A549 (cell line): Measurements from ENCODE around the gene FRMD8.

Experiments
- CTCF ChIP-seq: fragments of >200 bp; sonication (Bioruptor Twin); formaldehyde crosslinking; IDR thresholded peaks from 3 replicates; pipeline ENCODE4 v1.5.1; 2016
- EHMT2 ChIP-seq: fragments of 200-600 bp; sonication (generic); IDR thresholded peaks from 2 replicates; pipeline ENCODE4 v1.6.1; 2016; ENCODE audit warnings: antibody characterized with exemption, low read depth, mild to moderate bottlenecking, moderate library complexity
- FOXS1 ChIP-seq: fragments of 250-450 bp; sonication (Bioruptor Pico); IDR thresholded peaks from 2 replicates; pipeline ENCODE4 v1.5.0; 2020; ENCODE audit warnings: mild to moderate bottlenecking, moderate library complexity
- KDM1A ChIP-seq: fragments of 200-600 bp; sonication (generic); IDR thresholded peaks from 2 replicates; pipeline ENCODE4 v1.6.1; 2016; ENCODE audit warnings: low read depth, mild to moderate bottlenecking
- NFE2L2 ChIP-seq: fragments of 150-350 bp; conservative IDR thresholded peaks from 2 replicates; pipeline ENCODE4 v1.6.1; 2014; ENCODE audit warnings: low read length
- NR3C1 ChIP-seq: fragments of >200 bp; sonication (Bioruptor Twin); formaldehyde crosslinking; IDR thresholded peaks from 3 replicates; pipeline ENCODE4 v1.6.1; 2017
- POLR2A ChIP-seq: IDR thresholded peaks from 2 replicates; pipeline ENCODE4 v1.6.1; 2012; ENCODE audit warnings: mild to moderate bottlenecking, low read length
- RFX5 ChIP-seq: fragments of 450-650 bp; IDR thresholded peaks from 2 replicates; pipeline ENCODE4 v1.7.1; 2014; ENCODE audit warnings: antibody characterized with exemption, mild to moderate bottlenecking, moderate library complexity
- SMC3 ChIP-seq: fragments of >200 bp; sonication (Bioruptor Twin); formaldehyde crosslinking; IDR thresholded peaks from 3 replicates; pipeline ENCODE4 v1.6.1; 2018; ENCODE audit warnings: inconsistent platforms
- USF2 ChIP-seq: fragments of 450-650 bp; IDR thresholded peaks from 2 replicates; pipeline ENCODE4 v1.6.1; 2014; ENCODE audit warnings: antibody characterized with exemption
- TF ChIP-seq, protein P1 (sequence below): fragments of 200-600 bp; sonication (generic); IDR thresholded peaks from 2 replicates; pipeline ENCODE4 v1.6.1; 2016; ENCODE audit warnings: antibody characterized with exemption, mild to moderate bottlenecking, moderate library complexity

GRCh38 chr11:65403607-65404121, 17.2 kb downstream of the FRMD8 start:
- no peak for TF ChIP-seq USF2
- TF ChIP-seq, protein P1, sequence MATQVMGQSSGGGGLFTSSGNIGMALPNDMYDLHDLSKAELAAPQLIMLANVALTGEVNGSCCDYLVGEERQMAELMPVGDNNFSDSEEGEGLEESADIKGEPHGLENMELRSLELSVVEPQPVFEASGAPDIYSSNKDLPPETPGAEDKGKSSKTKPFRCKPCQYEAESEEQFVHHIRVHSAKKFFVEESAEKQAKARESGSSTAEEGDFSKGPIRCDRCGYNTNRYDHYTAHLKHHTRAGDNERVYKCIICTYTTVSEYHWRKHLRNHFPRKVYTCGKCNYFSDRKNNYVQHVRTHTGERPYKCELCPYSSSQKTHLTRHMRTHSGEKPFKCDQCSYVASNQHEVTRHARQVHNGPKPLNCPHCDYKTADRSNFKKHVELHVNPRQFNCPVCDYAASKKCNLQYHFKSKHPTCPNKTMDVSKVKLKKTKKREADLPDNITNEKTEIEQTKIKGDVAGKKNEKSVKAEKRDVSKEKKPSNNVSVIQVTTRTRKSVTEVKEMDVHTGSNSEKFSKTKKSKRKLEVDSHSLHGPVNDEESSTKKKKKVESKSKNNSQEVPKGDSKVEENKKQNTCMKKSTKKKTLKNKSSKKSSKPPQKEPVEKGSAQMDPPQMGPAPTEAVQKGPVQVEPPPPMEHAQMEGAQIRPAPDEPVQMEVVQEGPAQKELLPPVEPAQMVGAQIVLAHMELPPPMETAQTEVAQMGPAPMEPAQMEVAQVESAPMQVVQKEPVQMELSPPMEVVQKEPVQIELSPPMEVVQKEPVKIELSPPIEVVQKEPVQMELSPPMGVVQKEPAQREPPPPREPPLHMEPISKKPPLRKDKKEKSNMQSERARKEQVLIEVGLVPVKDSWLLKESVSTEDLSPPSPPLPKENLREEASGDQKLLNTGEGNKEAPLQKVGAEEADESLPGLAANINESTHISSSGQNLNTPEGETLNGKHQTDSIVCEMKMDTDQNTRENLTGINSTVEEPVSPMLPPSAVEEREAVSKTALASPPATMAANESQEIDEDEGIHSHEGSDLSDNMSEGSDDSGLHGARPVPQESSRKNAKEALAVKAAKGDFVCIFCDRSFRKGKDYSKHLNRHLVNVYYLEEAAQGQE: no peak
- TF ChIP-seq CTCF: no peak
- TF ChIP-seq NR3C1: no peak
- no peak for TF ChIP-seq NFE2L2
- TF ChIP-seq POLR2A: no peak
- no peak for TF ChIP-seq RFX5
- no peak for TF ChIP-seq EHMT2
- no peak for TF ChIP-seq FOXS1 (CRISPR knock-in tag)
- TF ChIP-seq KDM1A: no peak
- TF ChIP-seq SMC3: no peak
